CD14-positive monocyte (primary cell): ENCODE measurements around the gene TMC6. TPM values are rescaled to one million over a fixed set of nuclear protein-coding genes. Genes with fewer than 3 reads are reported as not detected.

Experiments
- DNase-seq, 3 donors: peaks; one replicate each; pipeline ENCODE4 v3.0.0-alpha.2; 2011 to 2022
- H2AFZ ChIP-seq: 2 replicates; pipeline ENCODE4 v1.6.0; 2012; ENCODE audit warnings: mild to moderate bottlenecking, low read depth, low read length, inconsistent platforms; ENCODE audit not compliant: insufficient read depth, poor library complexity, severe bottlenecking
- H3K27ac ChIP-seq, 2 donors: 1 replicate in 1 of 2; 2 replicates in 1 of 2; pipeline ENCODE4 v1.5.1; 2012 to 2013; ENCODE audit warnings: low read length in 2 of 2, control low read depth in 1 of 2, inconsistent platforms in 1 of 2, low read depth in 1 of 2, mild to moderate bottlenecking in 1 of 2
- H3K27me3 ChIP-seq, 2 donors: one replicate each; pipeline versions ENCODE4 v1.6.0 to v1.6.1; 2011 to 2013; ENCODE audit warnings: low read length in 2 of 2; ENCODE audit not compliant: control insufficient read depth in 2 of 2, insufficient read depth in 2 of 2
- H3K36me3 ChIP-seq, 2 donors: replicated peaks in 1 of 2; 1 replicate in 1 of 2; 2 replicates in 1 of 2; pipeline versions ENCODE4 v1.5.1 to v1.6.1; 2012 to 2013; ENCODE audit warnings: low read length in 2 of 2, control low read depth in 1 of 2, inconsistent platforms in 1 of 2, mild to moderate bottlenecking in 1 of 2; ENCODE audit not compliant: insufficient read depth in 2 of 2, control insufficient read depth in 1 of 2
- H3K4me1 ChIP-seq, 2 donors: 1 replicate in 1 of 2; 2 replicates in 1 of 2; pipeline versions ENCODE4 v1.5.1 to v1.6.1; 2012 to 2013; ENCODE audit warnings: low read length in 2 of 2, control low read depth in 1 of 2, inconsistent platforms in 1 of 2, mild to moderate bottlenecking in 1 of 2, moderate library complexity in 1 of 2; ENCODE audit not compliant: insufficient read depth in 2 of 2, control insufficient read depth in 1 of 2
- H3K4me2 ChIP-seq: replicated peaks from 2 replicates; pipeline ENCODE3; 2012; ENCODE audit warnings: low read length, moderate library complexity, mild to moderate bottlenecking; ENCODE audit not compliant: poor library complexity, severe bottlenecking; ENCODE audit errors: extremely low read depth
- H3K4me3 ChIP-seq, 3 experiments: fragments of 200-600 bp in 1 of 3; sonication (generic) in 1 of 3; replicated peaks in 1 of 3; 1 replicate in 2 of 3; 2 replicates in 1 of 3; pipeline ENCODE4 v1.5.1; 2011 to 2013; ENCODE audit warnings: low read length in 3 of 3, mild to moderate bottlenecking in 3 of 3, control low read depth in 2 of 3, low read depth in 2 of 3, inconsistent platforms in 1 of 3, moderate library complexity in 1 of 3
- H3K79me2 ChIP-seq: 2 replicates; pipeline ENCODE4 v1.6.0; 2012; ENCODE audit warnings: mild to moderate bottlenecking, control low read depth, inconsistent platforms, low read length, moderate library complexity; ENCODE audit not compliant: insufficient read depth
- H3K9ac ChIP-seq: 2 replicates; pipeline ENCODE4 v1.6.0; 2017; ENCODE audit warnings: low read length, mild to moderate bottlenecking; ENCODE audit not compliant: insufficient read depth, poor library complexity, severe bottlenecking
- H3K9me3 ChIP-seq, 2 donors: replicated peaks in 1 of 2; 1 replicate in 1 of 2; 2 replicates in 1 of 2; pipeline versions ENCODE4 v1.5.1 to v1.6.1; 2012 to 2013; ENCODE audit warnings: low read length in 2 of 2, control low read depth in 1 of 2; ENCODE audit not compliant: control insufficient read depth in 1 of 2, insufficient read depth in 1 of 2
- H4K20me1 ChIP-seq: 2 replicates; pipeline ENCODE4 v1.6.0; 2012; ENCODE audit warnings: mild to moderate bottlenecking, low read length, control low read depth, moderate library complexity; ENCODE audit not compliant: insufficient read depth
- H3K27ac Mint-ChIP-seq, 7 donors: one replicate each; pipeline ENCODE4 v1.8.0; 2020; ENCODE audit warnings: mild to moderate bottlenecking in 7 of 7, mixed read lengths in 7 of 7, moderate library complexity in 6 of 7, inconsistent platforms in 2 of 7
- H3K27me3 Mint-ChIP-seq, 3 donors: one replicate each; pipeline ENCODE4 v1.8.0; 2021 to 2022; ENCODE audit warnings: low read depth in 3 of 3, mild to moderate bottlenecking in 3 of 3, mixed read lengths in 3 of 3, moderate library complexity in 3 of 3, inconsistent platforms in 1 of 3
- H3K36me3 Mint-ChIP-seq, 2 donors: one replicate each; pipeline ENCODE4 v1.8.0; 2020; ENCODE audit warnings: mixed read lengths in 2 of 2, inconsistent platforms in 1 of 2, mild to moderate bottlenecking in 1 of 2
- H3K4me1 Mint-ChIP-seq: one replicate; pipeline ENCODE4 v1.8.0; 2020; ENCODE audit warnings: mild to moderate bottlenecking, mixed read lengths
- H3K4me3 Mint-ChIP-seq, 2 donors: one replicate each; pipeline ENCODE4 v1.8.0; 2020; ENCODE audit warnings: mild to moderate bottlenecking in 2 of 2, mixed read lengths in 2 of 2, moderate library complexity in 1 of 2
- H3K9me3 Mint-ChIP-seq, 7 donors: one replicate each; pipeline ENCODE4 v1.8.0; 2020 to 2022; ENCODE audit warnings: mixed read lengths in 7 of 7, mild to moderate bottlenecking in 6 of 7, moderate library complexity in 6 of 7, inconsistent platforms in 2 of 7
- WGBS: methylation state at CpG from one replicate; pipeline ENCODE4 v1.1.5; 2013; ENCODE audit warnings: missing lambda C conversion rate; ENCODE audit not compliant: insufficient coverage; 5-methylcytosine and 5-hydroxymethylcytosine counted together
- intact Hi-C, 2 donors: fragments of 100-400 bp; cut with micrococcal nuclease; formaldehyde crosslinking; loops; one replicate each; pipeline versions ENCODE4 v1.15.0 to v1.15.1; 2023
- polyA minus RNA-seq: library from RNA; depleted of rRNA, polyadenylated mRNA; stranded (reverse); fragments of >200 nt; gene quantifications from 2 replicates; pipeline ENCODE4 v1.2.3, GENCODE V29; 2012
- polyA plus RNA-seq, 3 donors: library from polyadenylated mRNA; depleted of rRNA in 1 of 3; unstranded in 2 of 3; stranded (reverse) in 1 of 3; fragments of 300-500 nt in 2 of 3; fragments of >200 nt in 1 of 3; fragmentation: Illumina TruSeq in 2 of 3; gene quantifications; 1 replicate in 2 of 3; 2 replicates in 1 of 3; pipeline ENCODE4 v1.2.3, GENCODE V29; 2012 to 2021
- total RNA-seq, 12 experiments: library from RNA in 1 of 12; stranded (reverse) in 1 of 12; fragments of 120-200 nt in 1 of 12; gene quantifications; one replicate each; pipeline ENCODE4 v1.2.4 and lab custom pipeline; 2013 to 2026; ENCODE audit warnings: mixed read lengths in 6 of 12, inconsistent platforms in 1 of 12
- TF ChIP-seq, protein P1 (sequence below): fragments of 200-600 bp; IDR thresholded peaks from one replicate; pipeline ENCODE4 v1.8.0; 2022; ENCODE audit warnings: antibody characterized with exemption, mild to moderate bottlenecking

The TMC6 gene
- total RNA-seq (2013) = 90.7 TPM
- polyA plus RNA-seq = 100 to 1,000 TPM in 1 of 3 donors, 10 to 100 TPM in 2; 60.1 to 107 (median 79.2) TPM
- polyA minus RNA-seq = 92.5 and 115 TPM in 2 replicates
- total RNA-seq (lab: John Stamatoyannopoulos, UW) = 9.5 to 92.9 (median 74.9) reads per million in 11 experiments

DNA sequence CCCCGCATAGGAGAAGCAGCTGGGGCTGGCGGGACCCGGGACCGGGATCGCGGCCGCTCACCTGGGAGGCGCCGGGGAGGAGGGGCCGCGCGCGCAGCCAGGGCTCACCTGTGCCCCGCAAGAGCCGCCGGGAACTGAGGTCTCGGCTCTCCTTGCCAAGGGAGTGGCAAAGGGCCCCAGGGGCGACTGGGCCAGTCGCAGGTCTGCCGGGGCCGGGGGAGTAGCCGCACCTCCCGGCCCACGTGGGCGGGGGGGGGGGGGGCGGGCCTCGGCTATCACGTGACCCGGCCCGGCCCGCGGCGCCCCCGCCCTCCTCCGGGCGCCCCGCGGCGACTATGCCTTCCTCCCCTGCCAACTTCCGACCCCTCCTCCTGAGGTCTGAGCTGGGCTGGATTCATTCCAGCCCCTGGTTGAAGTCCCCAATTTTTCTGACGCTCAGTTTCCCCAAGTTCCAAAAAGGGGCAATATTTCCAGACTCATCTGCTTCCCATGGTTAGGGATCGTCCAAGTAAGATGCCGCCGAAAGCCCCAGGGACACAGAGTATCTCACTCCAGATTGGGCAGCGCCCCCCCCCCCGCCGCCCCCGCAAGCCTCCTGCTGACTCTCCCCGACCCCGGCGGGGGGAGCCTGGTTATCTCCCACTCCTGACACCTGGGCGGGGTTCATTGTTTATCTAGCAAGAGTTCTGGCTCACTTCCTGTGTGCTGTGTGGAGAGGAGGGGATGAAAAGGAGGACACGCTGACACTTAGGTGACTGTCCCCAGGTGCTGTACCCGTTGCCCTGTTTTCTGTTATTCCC is at the start of gene TMC6:
Gene TMC6, minus strand, starts transcription at position 205 of the 800 bp plus-strand sequence. CDS start 1,923 bp downstream, outside the sequence.
- H3K79me2 ChIP-seq = peaks cover 95% of the 10 kb centered on the region
- WGBS = 0% methylated on average over 27 of the region's 54 CpGs
- intact Hi-C loops = loop anchor here in 1 of 2 donors (5.0 kb wide), 1 partner anchor 44 kb away; no protein-coding TSS in a partner anchor

DNA sequence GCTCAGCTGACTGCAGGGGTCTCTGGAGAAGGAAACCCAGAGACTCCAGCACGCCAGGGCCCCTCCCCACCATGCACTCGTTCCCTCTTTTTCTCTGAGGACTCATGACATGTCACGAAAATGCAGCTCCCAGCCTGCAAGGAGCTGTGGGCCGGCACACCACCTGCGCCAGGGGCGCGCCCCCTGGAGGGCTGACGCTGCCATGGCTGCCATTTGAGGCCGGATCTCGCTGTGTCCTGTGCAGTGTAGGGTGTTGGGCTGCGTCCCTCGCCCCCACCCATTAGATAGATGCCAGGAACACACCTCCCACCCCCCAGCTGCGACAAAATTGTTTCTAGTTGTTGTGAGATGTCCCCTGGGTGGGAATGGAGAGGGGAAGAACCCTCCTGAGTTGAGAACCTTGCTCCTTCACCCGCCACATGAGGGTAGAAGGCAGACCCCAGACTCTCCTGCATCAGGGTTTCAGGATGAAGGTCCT is 48.0 kb upstream of the TMC6 start:
- no peak overlapping the region for H3K27ac ChIP-seq
- no peak overlapping the region for H3K9ac ChIP-seq
- TF ChIP-seq, protein P1, sequence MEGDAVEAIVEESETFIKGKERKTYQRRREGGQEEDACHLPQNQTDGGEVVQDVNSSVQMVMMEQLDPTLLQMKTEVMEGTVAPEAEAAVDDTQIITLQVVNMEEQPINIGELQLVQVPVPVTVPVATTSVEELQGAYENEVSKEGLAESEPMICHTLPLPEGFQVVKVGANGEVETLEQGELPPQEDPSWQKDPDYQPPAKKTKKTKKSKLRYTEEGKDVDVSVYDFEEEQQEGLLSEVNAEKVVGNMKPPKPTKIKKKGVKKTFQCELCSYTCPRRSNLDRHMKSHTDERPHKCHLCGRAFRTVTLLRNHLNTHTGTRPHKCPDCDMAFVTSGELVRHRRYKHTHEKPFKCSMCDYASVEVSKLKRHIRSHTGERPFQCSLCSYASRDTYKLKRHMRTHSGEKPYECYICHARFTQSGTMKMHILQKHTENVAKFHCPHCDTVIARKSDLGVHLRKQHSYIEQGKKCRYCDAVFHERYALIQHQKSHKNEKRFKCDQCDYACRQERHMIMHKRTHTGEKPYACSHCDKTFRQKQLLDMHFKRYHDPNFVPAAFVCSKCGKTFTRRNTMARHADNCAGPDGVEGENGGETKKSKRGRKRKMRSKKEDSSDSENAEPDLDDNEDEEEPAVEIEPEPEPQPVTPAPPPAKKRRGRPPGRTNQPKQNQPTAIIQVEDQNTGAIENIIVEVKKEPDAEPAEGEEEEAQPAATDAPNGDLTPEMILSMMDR = peak; percentile 94
- no peak overlapping the region for H3K4me3 ChIP-seq
- Mint-ChIP-seq H3K9me3 (peaks cover 0 to 3% (median 0%) of the 10 kb centered on the region in 7 donors), H3K4me1 (peaks cover 73% of the 10 kb centered on the region), H3K27me3 (no peaks in the 10 kb centered on the region), H3K36me3 (peaks cover 34 to 48% of the 10 kb centered on the region in 2 donors), H3K4me3 (no peak overlapping the region), H3K27ac (no peak overlapping the region)
- no peaks in the 10 kb centered on the region for H3K9me3 ChIP-seq
- peak overlapping the region; percentile 6 for H3K4me2 ChIP-seq
- H3K36me3 ChIP-seq = peaks cover 3 to 7% of the 10 kb centered on the region in 2 donors
- intact Hi-C loops = loop anchor here in 1 of 2 donors (5.0 kb wide), 1 partner anchor 64 kb away; no protein-coding TSS in a partner anchor
- H4K20me1 ChIP-seq = peaks cover under 1% of the 10 kb centered on the region
- peak; percentile 69 to 78 (median 71) for DNase-seq
- H2AFZ ChIP-seq = no peak overlapping the region
- H3K27me3 ChIP-seq = no peaks in the 10 kb centered on the region
- peaks cover 25% of the 10 kb centered on the region for H3K79me2 ChIP-seq
- WGBS = 11% methylated on average over 9 of the region's 14 CpGs
- H3K4me1 ChIP-seq = peaks cover 61 to 69% of the 10 kb centered on the region in 2 donors

More for the DNA sequence above, at the start of gene TMC6:
- Histone ChIP-seq H3K4me3 (peak within 1 kb of the TSS; percentile 71 to 96 (median 95)), H3K9me3 (no peaks in the 10 kb centered on the region), H3K27ac (peak within 1 kb of the TSS; percentile 85 to 93), H3K4me1 (peaks cover 82 to 93% of the 10 kb centered on the region in 2 donors), H3K9ac (peak within 1 kb of the TSS; percentile 70), H3K36me3 (peaks cover 21 to 22% of the 10 kb centered on the region in 2 donors), H3K27me3 (no peaks in the 10 kb centered on the region), H2AFZ (peak within 1 kb of the TSS; percentile 67), H3K4me2 (peak within 1 kb of the TSS; percentile 100), H4K20me1 (peaks cover 57% of the 10 kb centered on the region)
- Mint-ChIP-seq H3K9me3 (no peaks in the 10 kb centered on the region), H3K27ac (peak within 1 kb of the TSS; percentile 89 to 95 (median 93)), H3K4me3 (peak within 1 kb of the TSS; percentile 89 to 94), H3K4me1 (peaks cover 71% of the 10 kb centered on the region), H3K27me3 (peaks cover 0 to under 1% (median 0%) of the 10 kb centered on the region in 3 donors), H3K36me3 (peaks cover 15 to 21% of the 10 kb centered on the region in 2 donors)
- TF ChIP-seq, protein P1 = no peak
- DNase-seq = peak in 2 of 3 donors; percentile 47 to 53
